Neural crest cell (in vitro differentiated cells): ENCODE data around the gene CEP152. TPM values are rescaled to one million over a fixed set of nuclear protein-coding genes. Genes with fewer than 3 reads are reported as not detected.
"Not testable (repeated sequence)": the region's sequence is repeated elsewhere in the genome, so short reads cannot be mapped to it uniquely, and the experiment has no call there.

Experiments
- DNase-seq: peaks from one replicate; pipeline ENCODE4 v3.0.0; 2021; ENCODE audit warnings: low read depth, mixed read lengths, low spot score
- H3K27ac Mint-ChIP-seq: one replicate; pipeline ENCODE4 v1.8.0; 2021; ENCODE audit warnings: mild to moderate bottlenecking, mixed read lengths; ENCODE audit not compliant: unreplicated experiment
- H3K27me3 Mint-ChIP-seq: 2 replicates; pipeline ENCODE4 v1.8.0; 2021; ENCODE audit warnings: low read depth, mild to moderate bottlenecking, mixed read lengths
- H3K36me3 Mint-ChIP-seq: 2 replicates; pipeline ENCODE4 v1.8.0; 2021; ENCODE audit warnings: low read depth, mild to moderate bottlenecking, mixed read lengths
- H3K4me1 Mint-ChIP-seq: 2 replicates; pipeline ENCODE4 v1.8.0; 2021; ENCODE audit warnings: mixed read lengths
- H3K4me3 Mint-ChIP-seq: one replicate; pipeline ENCODE4 v1.8.0; 2021; ENCODE audit warnings: mild to moderate bottlenecking, mixed read lengths
- H3K9me3 Mint-ChIP-seq: 2 replicates; pipeline ENCODE4 v1.8.0; 2021; ENCODE audit warnings: mixed read lengths
- total RNA-seq: library from RNA; stranded (reverse); gene quantifications from 2 replicates; pipeline ENCODE4 v1.2.1, GENCODE V29; 2021
- TF ChIP-seq, protein P1 (sequence below): fragments of 200-600 bp; sonication (generic); conservative IDR thresholded peaks from 2 replicates; pipeline ENCODE4 v1.5.0; 2021; ENCODE audit warnings: antibody characterized with exemption, mild to moderate bottlenecking

Gene CEP152
- total RNA-seq, 1 donor from 2014 or later, result 17.4 TPM

DNA sequence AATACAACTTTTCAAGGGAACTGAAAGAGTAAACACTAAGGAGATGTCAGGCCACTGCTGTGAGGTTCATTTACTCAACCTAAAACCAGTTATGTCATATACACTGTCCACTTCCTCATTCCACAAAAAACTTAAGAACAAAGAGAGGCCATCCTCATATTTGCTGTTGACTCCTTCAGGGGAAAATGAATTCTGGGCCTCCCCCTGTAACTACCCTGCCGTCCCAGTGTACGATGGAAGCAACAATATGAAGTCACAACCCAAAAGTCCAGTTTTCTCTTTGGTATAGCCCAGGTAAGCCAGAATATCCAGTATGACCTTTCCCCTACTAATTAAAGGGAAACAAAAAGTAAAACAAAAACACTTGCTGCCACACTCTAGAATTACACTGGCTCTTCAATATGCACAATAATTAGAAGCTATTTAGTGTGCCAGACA lies 16.2 kb downstream of the CEP152 start:
- DNase-seq, result no peak
- H3K4me3 Mint-ChIP-seq, result no peak overlapping the region
- TF ChIP-seq, protein P1, sequence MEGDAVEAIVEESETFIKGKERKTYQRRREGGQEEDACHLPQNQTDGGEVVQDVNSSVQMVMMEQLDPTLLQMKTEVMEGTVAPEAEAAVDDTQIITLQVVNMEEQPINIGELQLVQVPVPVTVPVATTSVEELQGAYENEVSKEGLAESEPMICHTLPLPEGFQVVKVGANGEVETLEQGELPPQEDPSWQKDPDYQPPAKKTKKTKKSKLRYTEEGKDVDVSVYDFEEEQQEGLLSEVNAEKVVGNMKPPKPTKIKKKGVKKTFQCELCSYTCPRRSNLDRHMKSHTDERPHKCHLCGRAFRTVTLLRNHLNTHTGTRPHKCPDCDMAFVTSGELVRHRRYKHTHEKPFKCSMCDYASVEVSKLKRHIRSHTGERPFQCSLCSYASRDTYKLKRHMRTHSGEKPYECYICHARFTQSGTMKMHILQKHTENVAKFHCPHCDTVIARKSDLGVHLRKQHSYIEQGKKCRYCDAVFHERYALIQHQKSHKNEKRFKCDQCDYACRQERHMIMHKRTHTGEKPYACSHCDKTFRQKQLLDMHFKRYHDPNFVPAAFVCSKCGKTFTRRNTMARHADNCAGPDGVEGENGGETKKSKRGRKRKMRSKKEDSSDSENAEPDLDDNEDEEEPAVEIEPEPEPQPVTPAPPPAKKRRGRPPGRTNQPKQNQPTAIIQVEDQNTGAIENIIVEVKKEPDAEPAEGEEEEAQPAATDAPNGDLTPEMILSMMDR, result no peak
- H3K27me3 Mint-ChIP-seq, result no peaks in the 10 kb centered on the region
- H3K36me3 Mint-ChIP-seq, result peaks cover 9% of the 10 kb centered on the region
- H3K9me3 Mint-ChIP-seq, result peaks cover 3% of the 10 kb centered on the region
- no peak overlapping the region for H3K27ac Mint-ChIP-seq
- peaks cover 4% of the 10 kb centered on the region for H3K4me1 Mint-ChIP-seq

DNA sequence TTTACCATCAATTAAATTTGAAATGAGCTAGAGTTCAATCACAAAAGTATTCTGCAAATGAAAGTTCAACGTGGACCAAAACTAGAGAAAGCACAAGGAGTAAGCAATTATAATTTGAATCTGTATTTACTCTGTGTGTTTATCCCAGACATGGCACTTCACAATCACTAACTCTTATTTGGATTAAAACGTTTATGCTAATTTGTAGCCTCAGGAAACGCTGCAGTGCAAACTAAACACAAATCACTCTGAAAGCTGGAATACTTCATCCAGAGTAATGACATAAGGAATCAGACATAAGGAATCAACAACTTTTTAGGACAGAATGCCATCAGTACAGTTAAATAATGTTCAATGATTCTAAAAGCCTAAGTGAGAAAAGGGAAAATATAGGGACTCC lies 18.5 kb downstream of the CEP152 start:
- Mint-ChIP-seq H3K4me3 (no peak overlapping the region), H3K9me3 (peaks cover 3% of the 10 kb centered on the region), H3K4me1 (no peaks in the 10 kb centered on the region), H3K27me3 (no peaks in the 10 kb centered on the region), H3K27ac (peak overlapping the region; percentile 35), H3K36me3 (peaks cover 15% of the 10 kb centered on the region)
- DNase-seq, result no peak
- TF ChIP-seq, protein P1, result no peak

DNA sequence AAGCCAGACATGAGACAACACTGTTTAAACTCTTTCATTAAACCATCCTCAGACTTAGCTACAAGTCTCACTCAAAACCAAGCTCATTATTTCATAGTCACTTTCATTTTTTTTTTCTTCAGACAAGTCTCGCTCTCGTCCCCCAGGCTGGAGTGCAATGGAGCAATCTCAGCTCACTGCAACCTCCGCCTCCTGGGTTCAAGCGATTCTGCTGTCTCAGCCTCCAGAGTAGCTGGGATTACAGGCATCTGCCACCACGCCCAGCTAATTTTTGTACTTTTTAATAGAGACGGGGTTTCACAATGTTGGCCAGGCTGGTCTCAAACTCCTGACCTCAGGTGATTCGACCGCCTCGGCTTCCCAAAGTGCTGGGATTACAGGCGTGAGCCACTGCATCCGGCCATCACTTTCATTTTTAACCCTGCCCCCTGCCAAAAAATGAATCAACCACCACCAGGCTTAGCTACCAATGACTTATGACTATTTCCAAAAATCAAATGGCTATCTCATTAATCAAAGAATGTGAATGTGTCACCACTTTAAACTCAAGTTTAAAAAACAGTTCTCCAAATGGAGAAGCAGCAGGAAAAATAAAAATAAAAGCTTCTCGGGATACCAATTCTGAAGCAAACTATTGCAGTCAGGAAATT lies 20.3 kb downstream of the CEP152 start:
- not testable (repeated sequence) for H3K27me3 Mint-ChIP-seq, H3K4me3 Mint-ChIP-seq, H3K27ac Mint-ChIP-seq, H3K9me3 Mint-ChIP-seq, H3K4me1 Mint-ChIP-seq, DNase-seq
- peaks cover 19% of the 10 kb centered on the region for H3K36me3 Mint-ChIP-seq

DNA sequence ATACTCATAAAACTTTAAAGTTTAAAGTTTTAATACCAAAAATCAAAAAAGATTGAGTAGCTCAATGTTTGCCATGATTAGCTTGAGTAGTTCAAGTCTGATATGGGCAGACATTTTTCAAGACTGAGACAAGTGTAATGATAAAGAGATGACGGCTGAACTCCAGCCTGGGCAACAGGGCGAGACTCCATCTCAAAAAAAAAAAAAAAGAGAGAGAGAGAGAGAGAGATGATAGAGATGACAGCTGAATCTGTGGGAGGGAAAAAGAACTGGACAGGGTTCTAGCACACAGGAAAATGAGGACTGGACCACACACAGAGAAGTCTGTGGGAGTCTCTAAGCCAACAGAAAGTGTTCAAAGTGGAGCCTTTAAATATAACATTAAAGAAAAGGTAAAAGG lies 25.2 kb downstream of the CEP152 start:
- no peak for DNase-seq
- H3K27me3 Mint-ChIP-seq, result no peaks in the 10 kb centered on the region
- H3K36me3 Mint-ChIP-seq, result peaks cover 24% of the 10 kb centered on the region
- H3K4me3 Mint-ChIP-seq, result no peak overlapping the region
- TF ChIP-seq, protein P1, result no peak
- no peaks in the 10 kb centered on the region for H3K4me1 Mint-ChIP-seq
- peaks cover 3% of the 10 kb centered on the region for H3K9me3 Mint-ChIP-seq
- no peak overlapping the region for H3K27ac Mint-ChIP-seq

DNA sequence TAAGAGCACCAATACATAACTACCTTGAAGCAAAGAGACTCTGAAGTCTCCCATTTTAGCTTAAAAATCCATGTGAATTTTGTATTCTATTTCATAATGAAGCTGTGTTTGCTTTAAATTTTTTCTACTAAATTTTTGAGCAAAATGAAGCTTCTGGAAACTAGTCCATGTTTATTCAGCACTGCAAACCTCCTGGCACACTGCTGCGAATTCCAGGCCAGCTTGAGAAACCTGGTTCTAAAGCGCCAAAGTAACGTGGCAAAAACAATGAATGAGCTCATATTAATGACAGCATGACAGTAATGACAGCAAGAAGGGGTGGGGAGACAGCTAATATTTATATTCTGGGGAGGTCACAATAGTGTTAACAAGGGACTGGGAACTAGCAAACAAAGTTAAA lies 25.7 kb downstream of the CEP152 start:
- H3K4me3 Mint-ChIP-seq, result no peak overlapping the region
- DNase-seq, result no peak
- peaks cover 2% of the 10 kb centered on the region for H3K9me3 Mint-ChIP-seq
- H3K27ac Mint-ChIP-seq, result no peak overlapping the region
- no peaks in the 10 kb centered on the region for H3K4me1 Mint-ChIP-seq
- H3K27me3 Mint-ChIP-seq, result no peaks in the 10 kb centered on the region
- TF ChIP-seq, protein P1, result no peak
- H3K36me3 Mint-ChIP-seq, result peaks cover 27% of the 10 kb centered on the region

DNA sequence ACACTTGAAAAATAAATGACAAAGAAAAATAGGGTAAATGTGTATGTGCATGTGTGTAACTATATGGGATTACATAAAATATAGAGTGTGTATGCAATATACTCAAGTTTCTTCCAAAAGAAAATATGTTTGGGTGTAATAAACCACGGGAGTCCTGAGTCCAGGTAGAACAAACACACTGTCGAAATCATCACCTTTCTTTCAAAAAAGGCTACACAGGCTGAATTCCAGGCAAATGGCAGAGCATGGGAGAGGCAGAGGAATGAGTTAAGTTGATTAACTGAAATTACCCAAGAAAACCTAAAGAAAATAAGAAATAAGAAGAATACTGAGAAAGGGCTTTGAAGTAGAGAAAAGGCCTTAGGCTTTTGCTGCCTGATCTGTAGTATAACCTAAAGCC lies 26.1 kb downstream of the CEP152 start:
- no peak for DNase-seq
- Mint-ChIP-seq H3K27ac (no peak overlapping the region), H3K9me3 (no peaks in the 10 kb centered on the region), H3K4me1 (no peaks in the 10 kb centered on the region), H3K4me3 (no peak overlapping the region), H3K36me3 (peaks cover 25% of the 10 kb centered on the region), H3K27me3 (no peaks in the 10 kb centered on the region)
- TF ChIP-seq, protein P1, result no peak
